ENCODE measurements around the gene FAM168B. TPM values are rescaled to one million over a fixed set of nuclear protein-coding genes. Genes with fewer than 3 reads are reported as not detected.

FAM168B gene
- total RNA-seq, 2 donors from 2014 or later = 125 to 192 TPM

DNA sequence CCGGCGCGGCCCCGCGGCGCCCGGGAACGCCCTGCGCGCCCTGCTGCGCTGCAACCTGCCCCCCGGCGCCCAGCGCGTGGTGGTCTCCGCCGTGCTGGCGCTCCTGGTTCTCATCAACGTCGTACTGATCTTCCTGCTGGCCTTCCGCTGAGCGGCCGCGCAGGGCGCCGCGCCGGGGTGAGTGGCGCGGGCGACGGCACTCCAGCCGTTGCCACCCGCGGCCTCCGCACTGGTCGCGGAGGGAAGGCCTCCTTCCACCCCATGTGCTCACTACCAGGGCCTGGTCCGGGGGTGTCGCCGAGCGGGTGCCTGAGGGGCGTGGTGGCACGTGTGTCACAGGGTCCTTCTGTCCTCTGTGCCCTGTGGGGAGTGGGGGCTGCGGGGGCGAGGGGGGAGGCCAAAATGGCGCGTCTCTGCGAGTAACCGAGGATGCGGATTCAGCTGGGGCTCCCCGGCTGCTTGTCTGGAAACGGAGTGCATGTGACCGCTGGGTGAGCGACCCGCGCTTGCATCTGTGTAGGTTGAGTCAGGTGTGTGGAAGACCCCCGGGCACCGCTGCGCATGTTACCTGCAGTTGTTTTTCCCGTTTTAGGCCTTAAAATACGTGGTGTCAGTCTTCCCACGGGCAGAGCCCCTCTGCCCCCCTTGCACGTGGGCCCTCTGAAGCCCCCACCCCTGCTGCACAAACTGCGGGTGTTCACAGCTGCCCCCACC is 58.0 kb downstream of the FAM168B start:
- intact Hi-C loops (cut with DNase I) = no loop called here
- Histone ChIP-seq H3K36me3 (no peaks in the 10 kb centered on the region), H3K27me3 (replicated peaks; ENCODE audit: insufficient read depth) (no peaks in the 10 kb centered on the region), H3K4me1 (replicated peaks) (no peaks in the 10 kb centered on the region), H3K27ac (no peak overlapping the region), H3K9me3 (no peaks in the 10 kb centered on the region), H3K4me3 (peak overlapping the region; percentile 29 to 41)
- 28% methylated on average over 27 of the region's 65 CpGs for WGBS
- DNase-seq (ENCODE audit: low spot score) = no peak
- no peak for TF ChIP-seq POLR2A (IDR thresholded peaks at IDR 0.05)
- no peak for TF ChIP-seq POLR2AphosphoS5 (IDR thresholded peaks at IDR 0.05)
- TF ChIP-seq, protein P1, sequence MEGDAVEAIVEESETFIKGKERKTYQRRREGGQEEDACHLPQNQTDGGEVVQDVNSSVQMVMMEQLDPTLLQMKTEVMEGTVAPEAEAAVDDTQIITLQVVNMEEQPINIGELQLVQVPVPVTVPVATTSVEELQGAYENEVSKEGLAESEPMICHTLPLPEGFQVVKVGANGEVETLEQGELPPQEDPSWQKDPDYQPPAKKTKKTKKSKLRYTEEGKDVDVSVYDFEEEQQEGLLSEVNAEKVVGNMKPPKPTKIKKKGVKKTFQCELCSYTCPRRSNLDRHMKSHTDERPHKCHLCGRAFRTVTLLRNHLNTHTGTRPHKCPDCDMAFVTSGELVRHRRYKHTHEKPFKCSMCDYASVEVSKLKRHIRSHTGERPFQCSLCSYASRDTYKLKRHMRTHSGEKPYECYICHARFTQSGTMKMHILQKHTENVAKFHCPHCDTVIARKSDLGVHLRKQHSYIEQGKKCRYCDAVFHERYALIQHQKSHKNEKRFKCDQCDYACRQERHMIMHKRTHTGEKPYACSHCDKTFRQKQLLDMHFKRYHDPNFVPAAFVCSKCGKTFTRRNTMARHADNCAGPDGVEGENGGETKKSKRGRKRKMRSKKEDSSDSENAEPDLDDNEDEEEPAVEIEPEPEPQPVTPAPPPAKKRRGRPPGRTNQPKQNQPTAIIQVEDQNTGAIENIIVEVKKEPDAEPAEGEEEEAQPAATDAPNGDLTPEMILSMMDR (IDR thresholded peaks at IDR 0.05) = no peak

DNA sequence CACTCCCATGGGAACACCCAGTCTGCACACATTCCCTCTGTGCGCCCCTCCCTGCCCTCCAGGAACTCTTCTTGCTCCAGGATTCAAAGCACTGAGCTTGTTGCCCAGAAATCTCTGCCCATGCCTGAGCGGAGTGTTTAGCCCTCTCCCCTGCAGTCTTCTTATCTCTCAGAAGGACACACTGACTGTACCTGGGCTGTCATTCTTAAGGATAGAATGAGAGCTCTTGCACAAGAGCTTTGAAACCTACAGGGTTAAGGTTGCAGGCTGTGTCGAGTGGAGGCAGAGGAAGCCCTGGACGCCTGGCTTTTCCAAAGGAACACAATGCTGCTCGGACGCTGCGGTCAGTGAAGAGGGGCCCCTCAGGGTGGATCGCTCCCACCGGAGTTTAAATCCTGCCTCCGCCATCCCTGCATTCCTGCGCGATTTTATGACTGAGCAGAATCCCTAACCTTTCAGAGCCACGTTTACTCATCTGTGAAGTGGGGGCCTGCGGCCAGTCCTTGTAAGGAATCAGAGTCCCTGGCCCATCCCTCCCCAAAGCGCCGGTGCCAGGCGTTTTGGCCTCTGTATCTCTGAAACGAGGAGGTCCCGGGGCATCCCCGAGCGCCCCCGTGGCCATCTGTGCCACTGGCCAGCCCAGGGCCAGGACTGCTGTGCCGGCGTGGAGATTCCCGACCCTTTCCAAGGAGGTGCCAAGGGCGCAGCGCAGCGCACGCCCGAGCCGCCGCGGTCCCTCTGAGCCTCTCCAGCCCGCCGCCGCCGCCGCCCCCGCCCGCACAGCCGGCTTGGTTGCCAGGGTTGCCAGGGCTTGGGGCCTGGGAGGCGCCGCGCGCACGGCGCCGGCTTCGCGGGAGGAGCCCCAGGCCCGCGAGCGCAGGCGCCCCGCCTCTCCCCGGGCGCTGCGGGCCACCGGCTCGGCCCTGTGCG is 58.9 kb downstream of the FAM168B start:
- intact Hi-C loops (cut with DNase I) = no loop called here
- Histone ChIP-seq H3K4me3 (peak overlapping the region; percentile 29 to 41), H3K27ac (no peak overlapping the region), H3K9me3 (no peaks in the 10 kb centered on the region), H3K4me1 (replicated peaks) (no peaks in the 10 kb centered on the region), H3K27me3 (replicated peaks; ENCODE audit: insufficient read depth) (no peaks in the 10 kb centered on the region), H3K36me3 (no peaks in the 10 kb centered on the region)
- no peak for TF ChIP-seq POLR2A (IDR thresholded peaks at IDR 0.05)
- TF ChIP-seq POLR2AphosphoS5 (IDR thresholded peaks at IDR 0.05) = no peak
- TF ChIP-seq, protein P1 (IDR thresholded peaks at IDR 0.05) = no peak
- WGBS = 3% methylated on average over 42 of the region's 61 CpGs
- DNase-seq (ENCODE audit: low spot score) = no peak

DNA sequence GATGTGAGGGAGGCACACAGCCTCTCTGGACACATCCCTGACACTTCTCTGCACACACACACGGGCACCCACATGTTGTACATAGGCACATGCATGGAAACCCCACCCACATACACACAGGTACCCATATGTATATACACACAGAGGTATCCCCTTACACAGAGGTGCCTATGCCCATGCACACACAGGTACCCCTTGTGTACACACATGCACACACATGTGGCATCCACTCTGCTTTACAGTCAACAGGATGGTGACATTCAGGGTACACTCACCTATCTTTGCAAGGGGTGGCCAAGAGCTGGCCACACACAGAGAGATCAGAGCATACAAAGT is 59.5 kb downstream of the FAM168B start:
- Histone ChIP-seq H3K27me3 (replicated peaks; ENCODE audit: insufficient read depth) (no peaks in the 10 kb centered on the region), H3K4me3 (no peak overlapping the region), H3K9me3 (no peaks in the 10 kb centered on the region), H3K27ac (no peak overlapping the region), H3K36me3 (no peaks in the 10 kb centered on the region), H3K4me1 (replicated peaks) (no peaks in the 10 kb centered on the region)
- DNase-seq (ENCODE audit: low spot score) = no peak
- WGBS = 100% methylated on average over 1 of the region's 1 CpG
- intact Hi-C loops (cut with DNase I) = no loop called here
- TF ChIP-seq POLR2A (IDR thresholded peaks at IDR 0.05) = no peak

GRCh38 chr2:131032393-131032836 is 60.8 kb downstream of the FAM168B start:
- WGBS = 95% methylated on average over 4 of the region's 4 CpGs
- no peak for DNase-seq (ENCODE audit: low spot score)
- no peak for TF ChIP-seq POLR2AphosphoS5 (IDR thresholded peaks at IDR 0.05)
- TF ChIP-seq, protein P1 (IDR thresholded peaks at IDR 0.05) = no peak
- no peak for TF ChIP-seq POLR2A (IDR thresholded peaks at IDR 0.05)
- intact Hi-C loops (cut with DNase I) = no loop called here
- Histone ChIP-seq H3K4me3 (no peak overlapping the region), H3K27ac (no peak overlapping the region), H3K4me1 (replicated peaks) (no peaks in the 10 kb centered on the region), H3K27me3 (replicated peaks; ENCODE audit: insufficient read depth) (no peaks in the 10 kb centered on the region), H3K9me3 (no peaks in the 10 kb centered on the region), H3K36me3 (no peaks in the 10 kb centered on the region)

GRCh38 chr2:131031875-131032274 is 61.4 kb downstream of the FAM168B start:
- intact Hi-C loops (cut with DNase I) = no loop called here
- no peaks in the 10 kb centered on the region for H3K4me1 ChIP-seq (replicated peaks)
- TF ChIP-seq POLR2A (IDR thresholded peaks at IDR 0.05) = no peak
- TF ChIP-seq, protein P1 (IDR thresholded peaks at IDR 0.05) = no peak
- TF ChIP-seq POLR2AphosphoS5 (IDR thresholded peaks at IDR 0.05) = no peak

More at GRCh38 chr2:131031875-131032274, 61.4 kb downstream of the FAM168B start:
- H3K27me3 ChIP-seq (replicated peaks; ENCODE audit: insufficient read depth) = no peaks in the 10 kb centered on the region
- H3K36me3 ChIP-seq = no peaks in the 10 kb centered on the region
- no peak overlapping the region for H3K4me3 ChIP-seq
- no peak for DNase-seq (ENCODE audit: low spot score)
- 69% methylated on average over 6 of the region's 9 CpGs for WGBS
- no peak overlapping the region for H3K27ac ChIP-seq
- H3K9me3 ChIP-seq = no peaks in the 10 kb centered on the region

Measured in prostate gland (tissue), 2 donors.